ENCODE results near the gene SIAE.
A peak's percentile ranks its signal among the peaks of the same experiment; 100 is the strongest.

SIAE gene

GRCh38 chr11:124595302-124595701 is 78.2 kb downstream of the SIAE start:
- ChIA-PET CTCF (interaction anchor here (0.9 to 1.8 kb wide), 3 partner anchors 10 to 360 kb away, joined by 3 to 9 read pairs (median 3); no protein-coding TSS in a partner anchor), POLR2A (no interaction called here)
- Histone ChIP-seq H3K27ac (ENCODE audit: insufficient read depth in 1 of 2, low read depth in 1 of 2, low read length in 2 of 2, poor library complexity in 1 of 2, severe bottlenecking in 2 of 2) (no peak overlapping the region), H3K4me3 (ENCODE audit: control insufficient read depth in 1 of 7, extremely low read depth in 1 of 7, insufficient read depth in 4 of 7, low read depth in 2 of 7, low read length in 6 of 7) (no peak overlapping the region), H3K4me1 (ENCODE audit: control extremely low read depth in 1 of 4, control insufficient read depth in 4 of 4, insufficient read depth in 4 of 4, low read length in 3 of 4) (no peaks in the 10 kb centered on the region), H3K36me3 (ENCODE audit: control insufficient read depth in 4 of 4, insufficient read depth in 4 of 4, low read length in 3 of 4) (no peaks in the 10 kb centered on the region), H3K27me3 (replicated peaks in 2 of 5; ENCODE audit: control insufficient read depth in 4 of 5, insufficient read depth in 5 of 5, low read length in 4 of 5) (peaks cover 0 to 4% (median 0%) of the 10 kb centered on the region in 5 experiments), H3K9me3 (ENCODE audit: control extremely low read depth in 1 of 5, control insufficient read depth in 4 of 5, insufficient read depth in 2 of 5, low read depth in 1 of 5, low read length in 4 of 5) (no peaks in the 10 kb centered on the region)
- DNase-seq = no peak
- 100% methylated on average over 1 of the region's 3 CpGs for WGBS (ENCODE audit: insufficient coverage)

DNA sequence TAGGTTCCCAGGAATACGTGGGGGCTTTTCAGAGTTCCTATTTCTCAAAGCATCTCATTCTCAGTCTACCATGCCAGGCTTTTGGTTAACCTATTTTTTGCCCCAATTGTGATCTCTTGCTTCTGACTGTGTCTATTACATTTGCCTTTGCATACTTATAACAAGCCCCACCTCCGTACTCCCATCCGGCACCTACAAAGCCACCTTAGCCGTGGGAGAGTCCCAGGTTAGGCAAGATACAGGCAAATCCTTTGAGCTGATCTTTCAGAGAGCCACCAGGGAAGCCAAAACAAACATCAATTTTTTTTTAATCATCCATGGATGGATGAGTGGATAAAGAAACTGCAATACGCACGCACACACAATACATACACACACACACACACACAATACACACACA is 80.9 kb downstream of the SIAE start:
- POLR2A ChIA-PET = interaction anchor here (0.7 kb wide), 1 partner anchor 16 kb away, joined by 4 read pairs; no protein-coding TSS in a partner anchor
- CTCF ChIA-PET = no interaction called here
- no peaks in the 10 kb centered on the region for H3K9me3 ChIP-seq (ENCODE audit: control extremely low read depth in 1 of 5, control insufficient read depth in 4 of 5, insufficient read depth in 2 of 5, low read depth in 1 of 5, low read length in 4 of 5)
- no peak for DNase-seq
- H3K27ac ChIP-seq (ENCODE audit: insufficient read depth in 1 of 2, low read depth in 1 of 2, low read length in 2 of 2, poor library complexity in 1 of 2, severe bottlenecking in 2 of 2) = no peak overlapping the region
- H3K4me1 ChIP-seq (ENCODE audit: control extremely low read depth in 1 of 4, control insufficient read depth in 4 of 4, insufficient read depth in 4 of 4, low read length in 3 of 4) = no peaks in the 10 kb centered on the region
- no peaks in the 10 kb centered on the region for H3K36me3 ChIP-seq (ENCODE audit: control insufficient read depth in 4 of 4, insufficient read depth in 4 of 4, low read length in 3 of 4)
- H3K4me3 ChIP-seq (ENCODE audit: control insufficient read depth in 1 of 7, extremely low read depth in 1 of 7, insufficient read depth in 4 of 7, low read depth in 2 of 7, low read length in 6 of 7) = no peak overlapping the region
- WGBS (ENCODE audit: insufficient coverage) = 100% methylated on average over 1 of the region's 6 CpGs
- H3K27me3 ChIP-seq (replicated peaks in 2 of 5; ENCODE audit: control insufficient read depth in 4 of 5, insufficient read depth in 5 of 5, low read length in 4 of 5) = peaks cover 0 to 4% (median 0%) of the 10 kb centered on the region in 5 experiments

GRCh38 chr11:124591430-124591829 is 82.1 kb downstream of the SIAE start:
- no peak overlapping the region for H3K27ac ChIP-seq (ENCODE audit: insufficient read depth in 1 of 2, low read depth in 1 of 2, low read length in 2 of 2, poor library complexity in 1 of 2, severe bottlenecking in 2 of 2)
- no peak overlapping the region for H3K4me3 ChIP-seq (ENCODE audit: control insufficient read depth in 1 of 7, extremely low read depth in 1 of 7, insufficient read depth in 4 of 7, low read depth in 2 of 7, low read length in 6 of 7)
- peaks cover 0 to 4% (median 0%) of the 10 kb centered on the region in 5 experiments for H3K27me3 ChIP-seq (replicated peaks in 2 of 5; ENCODE audit: control insufficient read depth in 4 of 5, insufficient read depth in 5 of 5, low read length in 4 of 5)
- H3K36me3 ChIP-seq (ENCODE audit: control insufficient read depth in 4 of 4, insufficient read depth in 4 of 4, low read length in 3 of 4) = no peaks in the 10 kb centered on the region
- POLR2A ChIA-PET = no interaction called here
- CTCF ChIA-PET = no interaction called here
- H3K4me1 ChIP-seq (ENCODE audit: control extremely low read depth in 1 of 4, control insufficient read depth in 4 of 4, insufficient read depth in 4 of 4, low read length in 3 of 4) = no peaks in the 10 kb centered on the region
- DNase-seq = no peak
- H3K9me3 ChIP-seq (ENCODE audit: control extremely low read depth in 1 of 5, control insufficient read depth in 4 of 5, insufficient read depth in 2 of 5, low read depth in 1 of 5, low read length in 4 of 5) = no peaks in the 10 kb centered on the region
- 86% methylated on average over 2 of the region's 2 CpGs for WGBS (ENCODE audit: insufficient coverage)

DNA sequence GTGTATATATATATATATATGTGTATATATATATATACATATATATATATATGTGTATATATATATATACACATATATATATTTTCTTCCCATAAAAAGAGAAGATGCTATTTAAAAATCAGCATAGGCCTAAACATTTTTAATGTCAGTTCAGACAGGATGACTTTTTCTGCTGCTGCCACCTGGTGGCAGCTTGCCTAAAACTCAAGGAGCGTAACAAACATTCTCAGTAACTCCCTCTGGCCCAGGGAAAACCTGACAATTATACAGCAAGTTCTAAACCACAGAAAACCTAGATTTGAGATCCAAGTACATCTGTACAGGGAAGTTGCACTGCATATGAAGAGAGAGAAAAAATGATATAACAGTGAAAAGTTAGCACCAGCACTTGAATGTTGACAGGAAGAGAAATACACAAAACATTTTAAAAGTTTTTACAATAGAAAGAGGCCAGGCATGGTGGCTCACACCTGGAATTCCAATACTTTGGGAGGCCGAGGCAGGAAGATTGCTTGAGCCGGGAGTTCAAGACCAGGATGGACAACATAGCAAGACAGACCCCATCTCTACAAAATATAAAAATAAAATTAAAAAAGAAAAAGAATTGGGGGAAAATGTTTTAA is 87.2 kb downstream of the SIAE start:
- ChIA-PET CTCF (interaction anchor here (1.0 to 5.9 kb wide), 8 partner anchors 9 to 515 kb away, joined by 3 to 57 read pairs (median 4); no protein-coding TSS in a partner anchor), POLR2A (interaction anchor here (0.7 kb wide), 1 partner anchor 9 kb away, joined by 3 read pairs; no protein-coding TSS in a partner anchor)
- no peaks in the 10 kb centered on the region for H3K9me3 ChIP-seq (ENCODE audit: control extremely low read depth in 1 of 5, control insufficient read depth in 4 of 5, insufficient read depth in 2 of 5, low read depth in 1 of 5, low read length in 4 of 5)
- no peak overlapping the region for H3K27ac ChIP-seq (ENCODE audit: insufficient read depth in 1 of 2, low read depth in 1 of 2, low read length in 2 of 2, poor library complexity in 1 of 2, severe bottlenecking in 2 of 2)
- no peak overlapping the region for H3K4me3 ChIP-seq (ENCODE audit: control insufficient read depth in 1 of 7, extremely low read depth in 1 of 7, insufficient read depth in 4 of 7, low read depth in 2 of 7, low read length in 6 of 7)
- H3K27me3 ChIP-seq (replicated peaks in 2 of 5; ENCODE audit: control insufficient read depth in 4 of 5, insufficient read depth in 5 of 5, low read length in 4 of 5) = peaks cover 0 to 2% (median 0%) of the 10 kb centered on the region in 5 experiments
- no peaks in the 10 kb centered on the region for H3K36me3 ChIP-seq (ENCODE audit: control insufficient read depth in 4 of 4, insufficient read depth in 4 of 4, low read length in 3 of 4)
- 0% methylated on average over 1 of the region's 3 CpGs for WGBS (ENCODE audit: insufficient coverage)
- no peaks in the 10 kb centered on the region for H3K4me1 ChIP-seq (ENCODE audit: control extremely low read depth in 1 of 4, control insufficient read depth in 4 of 4, insufficient read depth in 4 of 4, low read length in 3 of 4)
- DNase-seq = peak; percentile 58 to 79 (median 69)

DNA sequence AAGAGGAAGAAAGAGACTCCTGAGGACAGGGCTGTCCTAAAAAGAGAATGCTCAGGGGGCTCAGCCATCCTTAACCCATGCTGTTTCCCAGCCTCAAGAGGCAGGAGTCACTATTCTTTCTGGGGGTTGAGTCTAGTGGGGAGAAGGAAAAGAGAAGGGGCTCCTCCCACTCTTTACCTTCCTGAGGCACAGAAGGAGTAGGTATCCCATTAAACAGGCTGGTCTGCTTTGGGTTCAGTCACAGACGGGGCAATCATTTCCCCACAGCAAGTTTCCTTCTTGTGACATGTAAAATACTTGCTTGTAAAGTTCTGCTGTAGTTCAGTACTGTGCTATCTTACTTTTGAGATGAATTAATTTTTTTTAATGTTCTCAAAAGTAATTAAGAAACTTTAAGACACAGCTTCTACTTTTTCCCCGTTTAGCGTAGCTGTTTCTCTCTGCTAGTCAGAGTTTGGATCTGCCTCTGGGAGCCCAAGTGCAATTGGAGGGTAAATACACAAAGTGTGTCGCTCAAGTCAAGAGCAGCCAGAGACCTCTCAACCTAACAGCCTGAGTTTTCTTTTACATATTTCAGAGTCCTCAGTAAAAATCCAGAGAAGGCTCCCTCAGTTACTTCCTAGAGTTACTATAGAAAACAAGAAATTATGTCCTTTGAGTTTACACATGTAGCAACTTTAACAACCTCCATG is 88.7 kb downstream of the SIAE start:
- ChIA-PET POLR2A (no interaction called here), CTCF (interaction anchor here (0.9 to 5.9 kb wide), 10 partner anchors 8 to 518 kb away, joined by 3 to 57 read pairs (median 3); partner anchors contain the start of gene VWA5A)
- Histone ChIP-seq H3K27me3 (replicated peaks in 2 of 5; ENCODE audit: control insufficient read depth in 4 of 5, insufficient read depth in 5 of 5, low read length in 4 of 5) (peaks cover 0 to 2% (median 0%) of the 10 kb centered on the region in 5 experiments), H3K4me1 (ENCODE audit: control extremely low read depth in 1 of 4, control insufficient read depth in 4 of 4, insufficient read depth in 4 of 4, low read length in 3 of 4) (no peaks in the 10 kb centered on the region), H3K4me3 (ENCODE audit: control insufficient read depth in 1 of 7, extremely low read depth in 1 of 7, insufficient read depth in 4 of 7, low read depth in 2 of 7, low read length in 6 of 7) (no peak overlapping the region), H3K9me3 (ENCODE audit: control extremely low read depth in 1 of 5, control insufficient read depth in 4 of 5, insufficient read depth in 2 of 5, low read depth in 1 of 5, low read length in 4 of 5) (no peaks in the 10 kb centered on the region), H3K27ac (ENCODE audit: insufficient read depth in 1 of 2, low read depth in 1 of 2, low read length in 2 of 2, poor library complexity in 1 of 2, severe bottlenecking in 2 of 2) (no peak overlapping the region), H3K36me3 (ENCODE audit: control insufficient read depth in 4 of 4, insufficient read depth in 4 of 4, low read length in 3 of 4) (no peaks in the 10 kb centered on the region)
- DNase-seq = no peak
- 86% methylated on average over 3 of the region's 4 CpGs for WGBS (ENCODE audit: insufficient coverage)

DNA sequence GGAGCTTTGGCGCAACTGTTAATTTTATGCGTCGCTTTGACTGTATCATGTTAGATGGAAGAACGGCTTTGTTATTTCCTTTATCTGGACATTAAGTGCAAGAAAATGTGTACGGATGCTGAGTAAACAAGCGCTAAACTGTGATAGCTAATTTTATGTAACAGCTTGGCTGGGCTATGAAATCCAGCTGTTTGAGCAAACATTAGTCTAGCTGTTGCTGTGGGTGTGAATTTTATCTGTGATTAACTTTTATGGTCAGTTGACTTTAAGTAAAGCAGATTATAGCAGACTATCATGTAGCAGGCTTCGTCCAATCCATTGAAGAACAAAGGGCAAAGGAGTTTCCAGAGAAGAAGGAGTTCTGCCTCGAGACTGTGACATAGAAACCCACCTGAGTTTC is 89.8 kb downstream of the SIAE start:
- Histone ChIP-seq H3K4me3 (ENCODE audit: control insufficient read depth in 1 of 7, extremely low read depth in 1 of 7, insufficient read depth in 4 of 7, low read depth in 2 of 7, low read length in 6 of 7) (no peak overlapping the region), H3K27me3 (replicated peaks in 2 of 5; ENCODE audit: control insufficient read depth in 4 of 5, insufficient read depth in 5 of 5, low read length in 4 of 5) (peaks cover 0 to 2% (median 0%) of the 10 kb centered on the region in 5 experiments), H3K27ac (ENCODE audit: insufficient read depth in 1 of 2, low read depth in 1 of 2, low read length in 2 of 2, poor library complexity in 1 of 2, severe bottlenecking in 2 of 2) (no peak overlapping the region), H3K4me1 (ENCODE audit: control extremely low read depth in 1 of 4, control insufficient read depth in 4 of 4, insufficient read depth in 4 of 4, low read length in 3 of 4) (no peaks in the 10 kb centered on the region), H3K36me3 (ENCODE audit: control insufficient read depth in 4 of 4, insufficient read depth in 4 of 4, low read length in 3 of 4) (no peaks in the 10 kb centered on the region), H3K9me3 (ENCODE audit: control extremely low read depth in 1 of 5, control insufficient read depth in 4 of 5, insufficient read depth in 2 of 5, low read depth in 1 of 5, low read length in 4 of 5) (no peaks in the 10 kb centered on the region)
- WGBS (ENCODE audit: insufficient coverage) = 94% methylated on average over 7 of the region's 8 CpGs
- CTCF ChIA-PET = interaction anchor here (0.6 to 5.9 kb wide), 7 partner anchors 7 to 169 kb away, joined by 3 to 57 read pairs (median 6); partner anchors contain the start of gene OR8B4
- POLR2A ChIA-PET = no interaction called here
- no peak for DNase-seq
